AG04449 (cell line): ENCODE data around the gene ZNF331.
A peak's percentile ranks its signal among the peaks of the same experiment; 100 is the strongest.

Experiments used
- CTCF ChIA-PET: fragments of 350-600 bp; formaldehyde crosslinking; extraction: SDS; loops from one replicate; lab custom pipeline; 2021; ENCODE audit warnings: antibody characterized with exemption; lab: Yijun Ruan, JAX
- POLR2A ChIA-PET: fragments of 400-600, 350-600 bp; formaldehyde crosslinking; extraction: SDS; loops from one replicate; lab custom pipeline; 2020; ENCODE audit warnings: antibody characterized with exemption, inconsistent platforms; lab: Yijun Ruan, JAX
- DNase-seq: peaks from one replicate; pipeline ENCODE4 v3.0.0-alpha.2; 2010; ENCODE audit warnings: low read depth, low spot score
- H3K4me3 ChIP-seq: 2 replicates; pipeline ENCODE4 v1.5.1; 2011; ENCODE audit warnings: low read depth, mild to moderate bottlenecking, control low read depth, low read length
- CTCF ChIP-seq: IDR thresholded peaks from one replicate; pipeline ENCODE4 v1.5.1; 2011; ENCODE audit warnings: mild to moderate bottlenecking, moderate library complexity, low read length, control low read depth, inconsistent platforms; ENCODE audit not compliant: insufficient read depth; ENCODE audit errors: missing control alignments

The ZNF331 gene

GRCh38 chr19:53521373-53522202 lies 16.4 kb upstream of the ZNF331 start:
- peak overlapping the region; percentile 89 for H3K4me3 ChIP-seq
- POLR2A ChIA-PET, result interaction anchor here (0.7 to 1.0 kb wide), 2 partner anchors 15 to 46 kb away, joined by 4 read pairs; no protein-coding TSS in a partner anchor
- CTCF ChIA-PET, result interaction anchor here (0.6 to 2.0 kb wide), 4 partner anchors 10 to 26 kb away, joined by 3 to 5 read pairs (median 4); no protein-coding TSS in a partner anchor
- no peak for DNase-seq
- TF ChIP-seq CTCF, result no peak

GRCh38 chr19:53525922-53526321 lies 12.0 kb upstream of the ZNF331 start:
- POLR2A ChIA-PET, result no interaction called here
- CTCF ChIA-PET, result no interaction called here
- no peak overlapping the region for H3K4me3 ChIP-seq
- no peak for TF ChIP-seq CTCF
- DNase-seq, result no peak

GRCh38 chr19:53530622-53531021 lies 7.3 kb upstream of the ZNF331 start:
- ChIA-PET POLR2A (no interaction called here), CTCF (no interaction called here)
- no peak for DNase-seq
- no peak overlapping the region for H3K4me3 ChIP-seq
- no peak for TF ChIP-seq CTCF

GRCh38 chr19:53531457-53531856 lies 6.5 kb upstream of the ZNF331 start:
- POLR2A ChIA-PET, result no interaction called here
- H3K4me3 ChIP-seq, result no peak overlapping the region
- CTCF ChIA-PET, result interaction anchor here (1.0 kb wide), 1 partner anchor 11 kb away, joined by 3 read pairs; no protein-coding TSS in a partner anchor
- DNase-seq, result no peak
- no peak for TF ChIP-seq CTCF

GRCh38 chr19:53532362-53532761 lies 5.6 kb upstream of the ZNF331 start:
- no peak for TF ChIP-seq CTCF
- H3K4me3 ChIP-seq, result no peak overlapping the region
- DNase-seq, result no peak
- ChIA-PET POLR2A (no interaction called here), CTCF (no interaction called here)

GRCh38 chr19:53536225-53536548 lies 1.8 kb upstream of the ZNF331 start:
- DNase-seq, result no peak
- H3K4me3 ChIP-seq, result no peak overlapping the region
- POLR2A ChIA-PET, result no interaction called here
- TF ChIP-seq CTCF, result no peak
- CTCF ChIA-PET, result no interaction called here
